Ishikawa (cell line): Measurements from ENCODE around the gene MORF4L2.

Source experiments
- CEBPB ChIP-seq: IDR thresholded peaks from 2 replicates; pipeline ENCODE4 v1.6.1; 2012
- CREB1 ChIP-seq: IDR thresholded peaks from 2 replicates; pipeline ENCODE4 v1.6.1; 2012; ENCODE audit warnings: low read depth
- EGR1 ChIP-seq: IDR thresholded peaks from 2 replicates; pipeline ENCODE4 v1.6.1; 2012
- EP300 ChIP-seq: IDR thresholded peaks from 2 replicates; pipeline ENCODE4 v1.6.1; 2012; ENCODE audit warnings: borderline replicate concordance
- FOXM1 ChIP-seq: IDR thresholded peaks from 2 replicates; pipeline ENCODE4 v1.6.1; 2012; ENCODE audit warnings: low read depth, borderline replicate concordance
- MAX ChIP-seq: IDR thresholded peaks from 2 replicates; pipeline ENCODE4 v1.6.1; 2012
- NFIC ChIP-seq: IDR thresholded peaks from 2 replicates; pipeline ENCODE4 v1.6.1; 2012
- RAD21 ChIP-seq: IDR thresholded peaks from 2 replicates; pipeline ENCODE4 v1.6.1; 2012; ENCODE audit warnings: low read depth
- REST ChIP-seq: IDR thresholded peaks from 2 replicates; pipeline ENCODE4 v1.6.1; 2012; ENCODE audit warnings: low read depth, mild to moderate bottlenecking
- TAF1 ChIP-seq: IDR thresholded peaks from 2 replicates; pipeline ENCODE4 v1.6.1; 2012; ENCODE audit warnings: low read depth, mild to moderate bottlenecking
- TCF12 ChIP-seq: IDR thresholded peaks from 2 replicates; pipeline ENCODE4 v1.6.1; 2012; ENCODE audit warnings: low read depth
- TEAD4 ChIP-seq: IDR thresholded peaks from 2 replicates; pipeline ENCODE4 v1.6.1; 2012
- USF1 ChIP-seq: IDR thresholded peaks from 2 replicates; pipeline ENCODE4 v1.6.1; 2012
- YY1 ChIP-seq: IDR thresholded peaks from 2 replicates; pipeline ENCODE4 v1.6.1; 2012; ENCODE audit warnings: low read depth
- ZBTB7A ChIP-seq: IDR thresholded peaks from 2 replicates; pipeline ENCODE4 v1.6.1; 2012; ENCODE audit warnings: low read depth

MORF4L2 gene

GRCh38 chrX:103730147-103730795 lies 43.8 kb upstream of the MORF4L2 start:
- TF ChIP-seq TAF1 = no peak

GRCh38 chrX:103729015-103729414 lies 42.5 kb upstream of the MORF4L2 start:
- TF ChIP-seq FOXM1 (no peak), CREB1 (no peak), YY1 (no peak), MAX (no peak), NFIC (no peak), USF1 (no peak), RAD21 (no peak)

- TF ChIP-seq RAD21 = no peak
- TF ChIP-seq ZBTB7A = no peak
- TF ChIP-seq FOXM1 = no peak
- TF ChIP-seq EGR1 = no peak
- no peak for TF ChIP-seq USF1
Observed at GRCh38 chrX:103727115-103727514, 40.6 kb upstream of the MORF4L2 start.

GRCh38 chrX:103726477-103726876 lies 40.0 kb upstream of the MORF4L2 start:
- TF ChIP-seq FOXM1 (no peak), TAF1 (no peak), REST (no peak), USF1 (peak; percentile 62), NFIC (peak; percentile 60), MAX (peak; percentile 71), EGR1 (no peak), YY1 (no peak), ZBTB7A (no peak), EP300 (no peak), CREB1 (no peak), TCF12 (no peak), CEBPB (no peak), TEAD4 (no peak), RAD21 (no peak)

- no peak for TF ChIP-seq NFIC
Observed at GRCh38 chrX:103722505-103722904, 36.0 kb upstream of the MORF4L2 start.

- TF ChIP-seq TCF12 = no peak
- TF ChIP-seq YY1 = no peak
- no peak for TF ChIP-seq RAD21
- TF ChIP-seq CREB1 = no peak
- no peak for TF ChIP-seq ZBTB7A
- TF ChIP-seq TEAD4 = no peak
- TF ChIP-seq EGR1 = no peak
- TF ChIP-seq USF1 = no peak
- TF ChIP-seq REST = no peak
- TF ChIP-seq CEBPB = no peak
- no peak for TF ChIP-seq MAX
- TF ChIP-seq TAF1 = no peak
- no peak for TF ChIP-seq EP300
Observed at GRCh38 chrX:103718120-103718519, 31.6 kb upstream of the MORF4L2 start.
